MM.1S (cell line): ENCODE data around the gene MTREX.

Source experiments
- DNase-seq: peaks from one replicate; pipeline ENCODE4 v3.0.0-alpha.2; 2015
- H2AFZ ChIP-seq: fragments of 300-600 bp; sonication (generic); 2 replicates; pipeline ENCODE4 v1.6.0; 2016; ENCODE audit warnings: antibody characterized with exemption, low read length
- H3F3A ChIP-seq: fragments of 300-600 bp; sonication (generic); 2 replicates; pipeline ENCODE4 v1.6.1; 2016; ENCODE audit warnings: mild to moderate bottlenecking, antibody characterized with exemption, low read length, moderate library complexity, mixed read lengths; ENCODE audit not compliant: insufficient read depth
- H3K27ac ChIP-seq: fragments of 300-600 bp; sonication (generic); 2 replicates; pipeline ENCODE4 v1.5.1; 2016; ENCODE audit warnings: mild to moderate bottlenecking, low read length
- H3K27me3 ChIP-seq: fragments of 300-600 bp; sonication (generic); replicated peaks from 2 replicates; pipeline ENCODE4 v1.6.0; 2016; ENCODE audit warnings: low read length; ENCODE audit not compliant: insufficient read depth
- H3K36me3 ChIP-seq: fragments of 300-600 bp; sonication (generic); replicated peaks from 2 replicates; pipeline ENCODE4 v1.6.1; 2016; ENCODE audit warnings: mild to moderate bottlenecking, low read length, mixed read lengths; ENCODE audit not compliant: insufficient read depth
- H3K4me1 ChIP-seq: fragments of 300-600 bp; sonication (generic); 2 replicates; pipeline ENCODE4 v1.6.1; 2016; ENCODE audit warnings: low read length, mixed read lengths
- H3K4me2 ChIP-seq: fragments of 300-600 bp; sonication (generic); 2 replicates; pipeline ENCODE4 v1.6.0; 2016; ENCODE audit warnings: low read depth, low read length
- H3K4me3 ChIP-seq: fragments of 300-600 bp; sonication (generic); 2 replicates; pipeline ENCODE4 v1.5.1; 2016; ENCODE audit warnings: low read length, mixed read lengths
- H3K79me2 ChIP-seq: fragments of 300-600 bp; sonication (generic); 2 replicates; pipeline ENCODE4 v1.6.1; 2016; ENCODE audit warnings: mixed run types, low read length, mixed read lengths
- H3K9ac ChIP-seq: fragments of 300-600 bp; sonication (generic); 2 replicates; pipeline ENCODE4 v1.6.1; 2016; ENCODE audit warnings: low read length, mixed read lengths
- H3K9me2 ChIP-seq: fragments of 300-600 bp; sonication (generic); replicated peaks from 2 replicates; pipeline ENCODE4 v1.6.1; 2016; ENCODE audit warnings: mild to moderate bottlenecking, low read length, mixed read lengths; ENCODE audit not compliant: insufficient read depth
- H3K9me3 ChIP-seq: fragments of 300-600 bp; sonication (generic); replicated peaks from 2 replicates; pipeline ENCODE4 v1.6.1; 2016; ENCODE audit warnings: mild to moderate bottlenecking, low read length, mixed read lengths; ENCODE audit not compliant: insufficient read depth
- H4K20me1 ChIP-seq: fragments of 300-600 bp; sonication (generic); 2 replicates; pipeline ENCODE4 v1.6.1; 2016; ENCODE audit warnings: mild to moderate bottlenecking, low read length, moderate library complexity, mixed read lengths; ENCODE audit not compliant: insufficient read depth
- EZH2 ChIP-seq: fragments of 300-600 bp; sonication (generic); optimal IDR thresholded peaks from 2 replicates; pipeline ENCODE3; 2017; ENCODE audit warnings: low read depth, mild to moderate bottlenecking, antibody characterized with exemption, low read length, mixed read lengths
- EZH2phosphoT487 ChIP-seq: fragments of 300-600 bp; sonication (generic); IDR thresholded peaks from 2 replicates; pipeline ENCODE4 v1.6.1; 2018; ENCODE audit warnings: antibody characterized with exemption, low read length
- TF ChIP-seq, protein P1 (sequence below): fragments of 300-600 bp; sonication (generic); IDR thresholded peaks from 2 replicates; pipeline ENCODE4 v1.5.1; 2016; ENCODE audit warnings: antibody characterized with exemption, low read length, mixed read lengths

MTREX gene

DNA sequence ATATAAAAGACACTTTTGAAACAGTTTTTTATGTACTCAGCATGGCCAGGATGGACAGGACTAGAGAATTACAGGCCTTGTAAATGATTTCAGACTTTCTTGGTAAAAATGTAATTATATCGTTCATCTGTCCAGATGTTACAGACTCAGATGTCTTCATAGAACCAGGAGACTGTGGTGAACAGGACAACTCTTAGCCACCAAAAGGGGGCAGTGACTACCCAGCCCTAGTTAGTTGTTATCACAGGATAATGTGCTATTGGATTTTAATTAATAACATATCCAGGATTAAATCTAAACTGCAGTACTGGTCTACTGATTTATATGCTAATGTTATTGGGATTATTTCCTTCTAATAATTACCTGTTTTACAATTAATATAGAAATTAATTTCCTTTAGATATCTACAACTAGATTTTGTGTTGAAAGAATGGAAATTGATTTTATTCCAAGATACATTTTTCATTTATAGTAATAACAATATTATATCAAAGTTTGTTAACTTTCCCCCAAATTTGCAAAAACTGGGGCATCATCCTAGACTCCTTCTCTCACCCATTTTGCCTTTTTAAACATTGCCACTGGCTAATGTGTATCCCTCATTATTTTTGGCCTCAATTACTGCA lies 99.4 kb downstream of the MTREX start:
- H4K20me1 ChIP-seq = no peaks in the 10 kb centered on the region
- peaks cover 2% of the 10 kb centered on the region; the same call in 1 of the 2 replicates for H3K36me3 ChIP-seq
- no peak overlapping the region for H3K27ac ChIP-seq
- H3K4me3 ChIP-seq = no peak overlapping the region
- no peaks in the 10 kb centered on the region for H3K27me3 ChIP-seq
- peak; percentile 21 for DNase-seq
- H3F3A ChIP-seq = no peaks in the 10 kb centered on the region
- H2AFZ ChIP-seq = no peak overlapping the region
- H3K9me2 ChIP-seq = no peaks in the 10 kb centered on the region
- TF ChIP-seq EZH2 (no peak), EZH2phosphoT487 (no peak)
- TF ChIP-seq, protein P1, sequence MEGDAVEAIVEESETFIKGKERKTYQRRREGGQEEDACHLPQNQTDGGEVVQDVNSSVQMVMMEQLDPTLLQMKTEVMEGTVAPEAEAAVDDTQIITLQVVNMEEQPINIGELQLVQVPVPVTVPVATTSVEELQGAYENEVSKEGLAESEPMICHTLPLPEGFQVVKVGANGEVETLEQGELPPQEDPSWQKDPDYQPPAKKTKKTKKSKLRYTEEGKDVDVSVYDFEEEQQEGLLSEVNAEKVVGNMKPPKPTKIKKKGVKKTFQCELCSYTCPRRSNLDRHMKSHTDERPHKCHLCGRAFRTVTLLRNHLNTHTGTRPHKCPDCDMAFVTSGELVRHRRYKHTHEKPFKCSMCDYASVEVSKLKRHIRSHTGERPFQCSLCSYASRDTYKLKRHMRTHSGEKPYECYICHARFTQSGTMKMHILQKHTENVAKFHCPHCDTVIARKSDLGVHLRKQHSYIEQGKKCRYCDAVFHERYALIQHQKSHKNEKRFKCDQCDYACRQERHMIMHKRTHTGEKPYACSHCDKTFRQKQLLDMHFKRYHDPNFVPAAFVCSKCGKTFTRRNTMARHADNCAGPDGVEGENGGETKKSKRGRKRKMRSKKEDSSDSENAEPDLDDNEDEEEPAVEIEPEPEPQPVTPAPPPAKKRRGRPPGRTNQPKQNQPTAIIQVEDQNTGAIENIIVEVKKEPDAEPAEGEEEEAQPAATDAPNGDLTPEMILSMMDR = peak; percentile 62
- H3K4me1 ChIP-seq = no peaks in the 10 kb centered on the region
- no peak overlapping the region for H3K4me2 ChIP-seq
- H3K9me3 ChIP-seq = no peaks in the 10 kb centered on the region
- H3K79me2 ChIP-seq = no peaks in the 10 kb centered on the region
- H3K9ac ChIP-seq = no peak overlapping the region

DNA sequence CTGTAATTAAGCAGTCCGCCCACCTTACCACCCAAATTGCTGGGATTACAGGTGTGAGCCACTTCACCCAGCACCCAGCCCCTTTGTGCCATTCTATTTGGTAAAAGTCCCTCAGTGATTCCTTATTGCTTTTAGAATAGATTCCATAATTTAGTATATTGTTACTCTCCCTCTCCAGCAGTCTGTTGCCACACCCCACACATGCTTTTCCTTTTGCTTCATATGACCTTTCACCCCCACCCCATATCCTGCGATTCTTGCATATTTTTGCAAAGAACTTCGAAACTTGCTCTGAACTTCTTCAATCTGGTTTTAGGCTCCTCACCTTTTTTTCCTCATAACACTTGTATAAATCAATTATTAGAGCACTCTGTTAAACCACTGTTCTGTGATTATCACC lies 100.2 kb downstream of the MTREX start:
- Histone ChIP-seq H3K9me3 (no peaks in the 10 kb centered on the region), H3F3A (peaks cover 4% of the 10 kb centered on the region; the same call in 1 of the 2 replicates), H3K27ac (no peak overlapping the region), H3K9me2 (no peaks in the 10 kb centered on the region), H4K20me1 (no peaks in the 10 kb centered on the region), H3K9ac (no peak overlapping the region), H3K4me1 (peaks cover 8% of the 10 kb centered on the region; the same call in 1 of the 2 replicates), H3K36me3 (no peaks in the 10 kb centered on the region; the same call in 1 of the 2 replicates), H3K79me2 (no peaks in the 10 kb centered on the region), H3K27me3 (no peaks in the 10 kb centered on the region), H3K4me3 (no peak overlapping the region), H2AFZ (no peak overlapping the region), H3K4me2 (no peak overlapping the region)
- no peak for DNase-seq
- TF ChIP-seq EZH2phosphoT487 (no peak), EZH2 (no peak)
- TF ChIP-seq, protein P1 = no peak

DNA sequence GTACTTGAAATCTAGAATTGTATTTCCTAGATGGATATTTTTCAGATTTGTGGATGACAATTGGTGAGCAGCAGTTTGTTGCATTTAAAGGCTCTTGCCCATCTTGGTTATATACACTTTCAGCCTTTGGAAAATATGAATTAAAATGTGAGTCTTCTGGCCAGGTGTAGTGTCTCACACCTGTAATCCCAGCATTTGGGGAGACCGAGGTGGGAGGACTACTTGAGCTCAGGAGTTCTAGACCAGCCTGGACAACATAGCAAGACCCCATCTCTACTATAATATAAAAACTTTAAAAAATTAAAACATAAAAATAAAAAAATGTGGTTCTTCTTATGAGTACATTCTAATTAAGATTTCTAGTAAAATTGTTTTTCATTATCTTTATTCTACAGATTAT lies 102.0 kb downstream of the MTREX start:
- Histone ChIP-seq H3K36me3 (no peaks in the 10 kb centered on the region; the same call in 1 of the 2 replicates), H3K9me2 (no peaks in the 10 kb centered on the region)
- TF ChIP-seq EZH2phosphoT487 = no peak
- no peak for TF ChIP-seq EZH2
- TF ChIP-seq, protein P1 = no peak

More for the DNA sequence above, 102.0 kb downstream of the MTREX start:
- H3K4me1 ChIP-seq = peaks cover 17% of the 10 kb centered on the region
- no peak overlapping the region for H2AFZ ChIP-seq
- no peak for DNase-seq
- H3F3A ChIP-seq = peaks cover 8% of the 10 kb centered on the region
- H3K27ac ChIP-seq = no peak overlapping the region
- no peaks in the 10 kb centered on the region for H3K79me2 ChIP-seq
- no peaks in the 10 kb centered on the region for H3K9me3 ChIP-seq
- H3K4me2 ChIP-seq = no peak overlapping the region
- H3K4me3 ChIP-seq = no peak overlapping the region
- peaks cover 6% of the 10 kb centered on the region; the same call in 1 of the 2 replicates for H4K20me1 ChIP-seq
- no peak overlapping the region for H3K9ac ChIP-seq
- no peaks in the 10 kb centered on the region for H3K27me3 ChIP-seq
